ENCODE results near the gene GJA5.

DNA sequence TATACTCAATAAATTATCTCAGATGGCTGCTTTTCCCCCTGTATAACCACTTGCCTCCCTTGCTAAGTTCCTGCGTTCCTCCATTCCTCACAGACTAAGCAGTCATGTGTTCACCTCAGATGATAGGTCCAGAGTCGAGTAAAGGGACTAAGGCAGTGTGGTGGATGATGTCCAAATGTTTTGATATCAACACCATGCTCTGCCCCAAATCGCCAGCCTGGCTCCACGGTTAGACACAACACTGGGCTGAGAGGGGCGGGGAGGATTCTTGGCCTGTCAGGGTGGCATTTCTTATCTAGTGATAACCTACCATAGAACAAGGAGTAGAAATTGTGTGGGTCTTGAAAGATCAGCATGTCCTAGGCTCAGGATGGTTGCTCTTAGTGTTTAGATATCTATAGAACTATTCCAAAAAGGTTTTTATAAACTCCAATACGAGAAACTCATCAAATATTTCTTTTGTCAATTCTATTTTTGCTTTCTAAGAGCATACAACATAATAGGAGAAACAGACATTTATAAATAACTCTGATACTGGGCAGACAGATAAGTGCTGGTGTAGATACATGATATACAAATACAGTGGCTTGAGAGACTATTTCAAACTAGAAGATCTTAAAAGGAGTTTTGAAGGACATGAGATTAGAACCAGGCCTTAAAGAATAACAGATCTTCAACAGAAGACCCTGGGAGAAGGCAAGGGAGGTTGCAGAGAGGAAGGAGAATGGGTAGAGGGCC is 21.5 kb downstream of the GJA5 start:
- no peak for TF ChIP-seq SIN3A (IDR thresholded peaks at IDR 0.05; ENCODE audit: borderline replicate concordance, insufficient read depth, low read depth, low read length)
- TF ChIP-seq TCF7L2 (IDR thresholded peaks at IDR 0.05; ENCODE audit: low read depth, low read length), result no peak
- TF ChIP-seq, protein P1, sequence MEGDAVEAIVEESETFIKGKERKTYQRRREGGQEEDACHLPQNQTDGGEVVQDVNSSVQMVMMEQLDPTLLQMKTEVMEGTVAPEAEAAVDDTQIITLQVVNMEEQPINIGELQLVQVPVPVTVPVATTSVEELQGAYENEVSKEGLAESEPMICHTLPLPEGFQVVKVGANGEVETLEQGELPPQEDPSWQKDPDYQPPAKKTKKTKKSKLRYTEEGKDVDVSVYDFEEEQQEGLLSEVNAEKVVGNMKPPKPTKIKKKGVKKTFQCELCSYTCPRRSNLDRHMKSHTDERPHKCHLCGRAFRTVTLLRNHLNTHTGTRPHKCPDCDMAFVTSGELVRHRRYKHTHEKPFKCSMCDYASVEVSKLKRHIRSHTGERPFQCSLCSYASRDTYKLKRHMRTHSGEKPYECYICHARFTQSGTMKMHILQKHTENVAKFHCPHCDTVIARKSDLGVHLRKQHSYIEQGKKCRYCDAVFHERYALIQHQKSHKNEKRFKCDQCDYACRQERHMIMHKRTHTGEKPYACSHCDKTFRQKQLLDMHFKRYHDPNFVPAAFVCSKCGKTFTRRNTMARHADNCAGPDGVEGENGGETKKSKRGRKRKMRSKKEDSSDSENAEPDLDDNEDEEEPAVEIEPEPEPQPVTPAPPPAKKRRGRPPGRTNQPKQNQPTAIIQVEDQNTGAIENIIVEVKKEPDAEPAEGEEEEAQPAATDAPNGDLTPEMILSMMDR (IDR thresholded peaks at IDR 0.05), result no peak

Data from Panc1 (cell line).